HG03066 (cell line): Measurements from ENCODE around the gene ATP6V0D1.

Source experiments
- ATAC-seq: cut with Tn5 transposase; IDR thresholded peaks from one replicate; pipeline ENCODE4 v1.9.1; 2021; ENCODE audit warnings: low read depth; ENCODE audit not compliant: unreplicated experiment

ATP6V0D1 gene

DNA sequence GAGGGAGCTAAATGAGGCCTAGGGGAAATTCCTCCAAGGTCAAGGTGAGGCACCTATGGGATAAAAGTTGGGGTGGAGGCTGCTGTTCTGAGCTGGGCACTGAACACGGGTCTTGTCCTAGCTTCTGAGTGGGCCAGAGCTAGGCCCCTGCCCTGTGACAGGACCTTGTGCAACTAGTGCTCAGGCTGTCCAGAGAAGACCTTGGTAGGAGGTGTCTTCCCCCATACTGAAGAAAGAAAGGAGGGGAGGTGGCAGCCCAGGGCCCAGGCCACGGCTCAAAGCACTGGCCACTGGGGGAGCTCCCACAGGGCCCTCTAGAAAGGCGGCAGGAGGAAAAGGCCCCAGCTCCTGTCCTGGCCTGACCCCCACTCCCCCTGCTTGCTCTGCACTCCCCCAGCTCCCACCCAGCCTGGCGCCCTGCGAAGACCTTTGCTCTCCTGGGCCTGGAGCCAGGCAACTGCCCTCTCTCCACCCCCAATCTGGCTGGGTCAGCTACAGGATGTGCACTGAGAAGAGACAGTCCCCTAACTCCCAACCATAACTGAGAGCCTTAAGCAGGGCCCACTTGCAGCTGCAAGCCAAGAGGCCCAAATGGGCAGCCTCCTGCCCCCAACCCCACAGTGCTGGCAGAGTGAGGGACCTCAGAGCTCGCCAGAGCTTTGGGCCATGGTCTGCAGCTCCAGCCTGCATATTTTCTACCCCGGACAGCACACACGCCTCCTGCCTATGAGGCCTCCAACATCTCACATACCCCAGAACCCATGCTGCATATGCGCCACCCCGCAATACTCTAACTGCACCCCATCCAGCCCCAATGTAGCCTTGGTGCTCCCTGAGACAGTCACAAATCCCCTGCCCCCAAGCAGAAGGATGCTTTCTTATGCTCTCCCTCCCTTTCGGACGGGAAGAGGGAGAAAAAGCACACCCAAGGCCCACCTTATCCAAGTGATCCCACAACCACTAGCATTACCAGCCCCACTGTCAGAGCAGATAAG is 34.7 kb downstream of the ATP6V0D1 start:
- no peak for ATAC-seq

- ATAC-seq: no peak
These were observed 35.5 kb downstream of the ATP6V0D1 start for GRCh38 chr16:67445441-67445912.

- ATAC-seq: no peak
These were observed 35.9 kb downstream of the ATP6V0D1 start for GRCh38 chr16:67445126-67445426.

GRCh38 chr16:67444259-67445125 is 36.5 kb downstream of the ATP6V0D1 start:
- no peak for ATAC-seq

- no peak for ATAC-seq
These were observed 37.7 kb downstream of the ATP6V0D1 start for GRCh38 chr16:67443265-67443664.

GRCh38 chr16:67442581-67443255 is 38.2 kb downstream of the ATP6V0D1 start:
- ATAC-seq: no peak

- ATAC-seq: no peak
These were observed 39.0 kb downstream of the ATP6V0D1 start for GRCh38 chr16:67441907-67442306.

GRCh38 chr16:67441271-67441753 is 39.6 kb downstream of the ATP6V0D1 start:
- no peak for ATAC-seq

GRCh38 chr16:67438824-67439393 is 42.0 kb downstream of the ATP6V0D1 start:
- no peak for ATAC-seq

DNA sequence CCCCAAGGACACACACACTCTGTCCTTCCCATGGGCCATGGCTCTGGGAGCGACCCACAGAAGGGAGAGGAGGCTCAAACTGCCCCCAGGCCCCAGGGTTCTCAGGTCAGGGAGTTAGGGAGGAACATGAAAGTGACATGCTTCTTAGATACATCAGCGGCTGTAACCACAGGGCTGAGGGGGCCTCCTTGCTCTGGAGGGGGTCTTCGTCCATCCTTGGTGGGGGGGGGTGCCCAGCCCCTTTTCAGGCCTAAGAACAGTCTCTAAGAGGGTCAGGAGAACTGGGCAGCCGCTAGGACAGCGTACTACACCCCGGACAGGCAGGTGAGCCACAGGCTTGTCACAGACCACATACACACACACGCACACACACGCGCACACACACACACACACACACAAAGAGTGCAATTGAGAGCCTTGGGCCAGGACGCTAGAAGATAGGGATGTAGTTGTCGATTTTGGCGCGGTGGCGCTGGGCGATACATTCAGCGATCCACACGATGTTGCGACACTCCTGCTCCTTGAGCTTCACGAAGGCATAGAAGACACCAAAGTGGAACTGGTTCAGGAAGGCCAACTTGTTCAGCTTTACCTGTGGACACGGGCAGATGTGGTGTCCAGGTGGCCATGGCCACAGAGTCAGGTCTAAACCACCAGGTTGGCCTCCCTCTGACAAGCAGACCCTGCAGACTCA is 42.7 kb downstream of the ATP6V0D1 start:
- no peak for ATAC-seq

DNA sequence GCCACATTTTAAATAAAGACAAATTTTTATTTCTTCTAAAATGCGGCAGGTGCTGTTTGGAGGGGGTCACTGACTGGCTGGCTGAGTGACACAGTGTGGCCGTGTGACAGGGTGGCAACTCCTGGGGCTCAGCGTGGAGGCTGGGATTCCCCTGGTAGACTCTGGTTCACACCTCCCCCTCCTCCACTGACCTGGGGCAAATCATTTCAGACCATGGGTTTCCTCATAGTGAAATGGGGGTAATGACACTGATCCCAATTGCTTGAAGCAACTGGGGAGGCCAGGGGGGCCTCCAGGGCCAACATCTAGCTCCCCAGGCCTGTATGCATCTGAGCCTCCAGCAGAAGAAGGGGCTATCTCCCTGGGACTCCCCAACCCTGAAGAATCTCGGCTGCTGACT is 43.4 kb downstream of the ATP6V0D1 start:
- ATAC-seq: no peak

GRCh38 chr16:67436640-67437193 is 44.2 kb downstream of the ATP6V0D1 start:
- no peak for ATAC-seq

DNA sequence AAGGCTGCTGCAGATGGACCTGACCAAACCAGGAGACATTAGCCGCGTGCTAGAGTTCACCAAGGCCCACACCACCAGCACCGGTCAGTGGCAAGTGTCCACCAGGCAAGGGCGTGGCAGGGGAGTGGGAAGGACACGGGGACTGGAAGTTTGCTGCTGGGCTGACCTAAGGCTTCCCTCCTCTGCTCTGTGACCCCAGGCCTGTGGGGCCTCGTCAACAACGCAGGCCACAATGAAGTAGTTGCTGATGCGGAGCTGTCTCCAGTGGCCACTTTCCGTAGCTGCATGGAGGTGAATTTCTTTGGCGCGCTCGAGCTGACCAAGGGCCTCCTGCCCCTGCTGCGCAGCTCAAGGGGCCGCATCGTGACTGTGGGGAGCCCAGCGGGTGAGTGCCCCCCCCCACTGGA is 45.2 kb downstream of the ATP6V0D1 start:
- ATAC-seq: no peak

DNA sequence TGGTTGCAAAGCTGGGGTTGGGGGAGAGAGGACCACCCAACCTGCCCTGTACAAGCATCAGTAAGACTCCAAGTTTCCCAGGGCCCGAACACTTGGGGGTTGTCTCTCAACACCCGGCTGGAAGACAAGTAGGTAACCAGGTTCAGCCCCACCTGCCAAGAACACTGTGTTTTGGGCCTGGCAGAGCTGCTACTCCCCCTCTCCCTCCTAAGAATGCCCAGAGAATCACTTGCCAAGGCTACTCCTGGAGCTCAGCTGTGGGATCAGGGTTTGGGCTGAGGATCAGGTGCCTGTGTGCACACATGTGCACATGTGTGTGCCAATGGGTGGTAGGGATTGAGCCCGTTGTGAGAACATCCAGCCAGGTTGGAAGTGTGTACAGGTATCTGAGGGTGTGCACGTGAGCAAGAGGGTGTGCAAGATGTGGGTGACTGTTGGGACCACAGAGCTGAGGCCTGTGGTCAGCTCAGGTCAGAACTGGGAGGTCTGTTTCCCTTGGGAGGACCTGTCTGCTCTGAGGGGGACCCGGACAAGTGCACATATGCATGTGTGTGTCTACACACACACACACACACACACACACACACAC is 47.7 kb downstream of the ATP6V0D1 start:
- ATAC-seq: no peak

DNA sequence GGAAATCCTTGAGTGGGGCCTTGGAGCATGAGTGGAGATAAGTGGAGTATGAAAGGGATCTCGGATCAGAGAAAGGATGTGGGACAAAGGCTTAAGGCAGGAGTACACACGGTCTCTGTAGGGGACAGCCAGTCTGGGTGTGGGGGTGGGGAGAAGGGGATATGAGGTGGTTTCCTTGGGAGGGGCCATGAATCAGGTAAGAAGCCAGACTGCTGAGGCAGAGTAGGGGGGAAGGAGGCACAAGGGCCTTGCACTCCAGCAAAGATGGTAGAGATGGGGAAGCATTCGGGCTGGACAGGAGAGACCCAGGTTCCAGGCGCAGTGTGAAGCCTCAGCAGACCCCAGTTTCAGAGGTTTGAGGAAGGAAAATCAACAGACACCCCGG is 48.5 kb downstream of the ATP6V0D1 start:
- ATAC-seq: no peak

DNA sequence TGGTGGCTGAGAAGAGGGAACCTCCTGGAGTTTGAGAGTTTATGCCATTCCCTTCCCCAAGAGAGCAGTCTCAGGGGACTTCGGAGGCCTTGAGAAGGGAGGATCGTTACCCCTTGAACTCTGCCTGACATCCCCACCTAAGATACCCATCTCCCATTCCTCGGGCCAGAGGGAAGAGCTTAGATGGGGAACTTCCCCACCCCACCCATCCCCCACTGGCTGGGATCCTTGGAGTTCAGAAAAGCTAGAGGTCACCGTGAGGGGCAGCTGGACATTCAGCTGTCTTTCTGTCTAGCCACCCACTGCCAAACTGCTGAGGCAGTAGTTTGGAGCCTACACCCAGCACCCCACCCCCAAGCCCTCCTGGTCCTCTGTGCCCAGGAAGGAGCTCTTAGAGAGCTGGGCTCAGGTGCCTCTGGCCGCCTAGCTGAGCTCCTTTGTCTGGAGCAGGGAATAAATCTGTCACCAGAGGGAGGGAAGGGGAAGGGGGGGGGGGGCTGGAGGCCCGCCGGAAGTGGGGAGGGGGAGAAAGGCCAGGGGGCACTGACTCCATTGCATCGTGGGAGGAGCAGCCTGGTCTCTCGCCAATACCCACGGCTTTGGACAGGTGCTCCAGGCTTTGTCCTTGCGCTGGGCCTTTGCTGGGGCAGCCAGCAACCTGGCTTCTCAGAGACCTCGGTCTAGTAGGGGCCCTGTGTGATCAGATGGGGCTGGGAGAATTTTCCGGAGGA is 49.0 kb downstream of the ATP6V0D1 start:
- ATAC-seq: no peak

DNA sequence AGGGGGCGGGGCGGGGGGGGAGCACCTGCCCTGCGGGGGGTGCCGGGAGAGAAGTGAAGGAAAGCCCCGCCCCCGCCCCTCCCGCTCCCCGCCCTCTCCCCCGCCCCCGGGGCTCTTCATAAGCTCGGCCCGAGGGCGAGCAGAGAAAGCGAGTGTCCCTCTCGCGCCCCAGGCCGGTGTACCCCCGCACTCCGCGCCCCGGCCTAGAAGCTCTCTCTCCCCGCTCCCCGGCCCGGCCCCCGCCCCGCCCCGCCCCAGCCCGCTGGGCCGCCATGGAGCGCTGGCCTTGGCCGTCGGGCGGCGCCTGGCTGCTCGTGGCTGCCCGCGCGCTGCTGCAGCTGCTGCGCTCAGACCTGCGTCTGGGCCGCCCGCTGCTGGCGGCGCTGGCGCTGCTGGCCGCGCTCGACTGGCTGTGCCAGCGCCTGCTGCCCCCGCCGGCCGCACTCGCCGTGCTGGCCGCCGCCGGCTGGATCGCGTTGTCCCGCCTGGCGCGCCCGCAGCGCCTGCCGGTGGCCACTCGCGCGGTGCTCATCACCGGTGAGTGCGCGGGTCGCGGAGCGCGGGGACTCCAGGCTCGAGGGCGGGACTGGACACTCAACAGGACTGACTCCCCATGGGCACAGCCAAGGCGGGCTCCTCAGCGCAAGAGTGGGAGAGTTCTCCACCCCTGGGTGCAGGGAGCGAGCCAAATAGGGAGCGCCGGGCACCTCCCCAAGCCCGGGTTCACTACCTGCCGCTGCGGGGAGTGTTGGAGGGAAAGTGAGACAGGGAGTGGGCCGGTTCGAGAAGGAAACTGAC is 49.8 kb downstream of the ATP6V0D1 start, which contains the start of gene HSD11B2:
Gene HSD11B2 (plus strand): TSS at position 145 of the 798 bp plus-strand sequence. CDS start 128 bp downstream, at position 273.
- ATAC-seq: no peak
